ENCODE measurements around the gene ZBTB20.
"Not testable (repeated sequence)": the region's sequence is repeated elsewhere in the genome, so short reads cannot be mapped to it uniquely, and the experiment has no call there.

Gene ZBTB20

GRCh38 chr3:114690911-114691310, 456.2 kb downstream of the ZBTB20 start:
- ChIA-PET CTCF (no interaction called here), POLR2A (no interaction called here)
- TF ChIP-seq CTCF (IDR thresholded peaks at IDR 0.05; ENCODE audit: insufficient read depth, low read length, missing control alignments) = no peak
- no peak overlapping the region for H3K4me3 ChIP-seq (ENCODE audit: low read depth, low read length)
- DNase-seq (ENCODE audit: low read depth, low spot score) = no peak

- no peak overlapping the region for H3K4me3 ChIP-seq (ENCODE audit: low read depth, low read length)
- TF ChIP-seq CTCF (IDR thresholded peaks at IDR 0.05; ENCODE audit: insufficient read depth, low read length, missing control alignments) = no peak
- no peak for DNase-seq (ENCODE audit: low read depth, low spot score)
- ChIA-PET CTCF (no interaction called here), POLR2A (no interaction called here)
Observed at GRCh38 chr3:114687151-114687550, 459.9 kb downstream of the ZBTB20 start.

- POLR2A ChIA-PET = no interaction called here
- no peak overlapping the region for H3K4me3 ChIP-seq (ENCODE audit: low read depth, low read length)
- CTCF ChIA-PET = no interaction called here
- no peak for TF ChIP-seq CTCF (IDR thresholded peaks at IDR 0.05; ENCODE audit: insufficient read depth, low read length, missing control alignments)
- no peak for DNase-seq (ENCODE audit: low read depth, low spot score)
Observed at GRCh38 chr3:114686621-114687020, 460.5 kb downstream of the ZBTB20 start.

- no peak overlapping the region; the same call in 1 of the 2 replicates for H3K4me3 ChIP-seq (ENCODE audit: low read depth, low read length)
- DNase-seq (ENCODE audit: low read depth, low spot score) = no peak
- TF ChIP-seq CTCF (IDR thresholded peaks at IDR 0.05; ENCODE audit: insufficient read depth, low read length, missing control alignments) = no peak
- ChIA-PET CTCF (interaction anchor here (1.5 kb wide), 1 partner anchor 11 kb away, joined by 6 read pairs; no protein-coding TSS in a partner anchor), POLR2A (no interaction called here)
Observed at GRCh38 chr3:114685161-114685560, 461.9 kb downstream of the ZBTB20 start.

GRCh38 chr3:114680299-114680698, 466.8 kb downstream of the ZBTB20 start:
- ChIA-PET CTCF (no interaction called here), POLR2A (no interaction called here)

GRCh38 chr3:114679773-114680172, 467.3 kb downstream of the ZBTB20 start:
- CTCF ChIA-PET; H3K4me3 ChIP-seq (ENCODE audit: low read depth, low read length); DNase-seq (ENCODE audit: low read depth, low spot score); POLR2A ChIA-PET: not testable (repeated sequence)

More at GRCh38 chr3:114680299-114680698, 466.8 kb downstream of the ZBTB20 start:
- DNase-seq (ENCODE audit: low read depth, low spot score) = no peak
- H3K4me3 ChIP-seq (ENCODE audit: low read depth, low read length) = no peak overlapping the region
- no peak for TF ChIP-seq CTCF (IDR thresholded peaks at IDR 0.05; ENCODE audit: insufficient read depth, low read length, missing control alignments)

- TF ChIP-seq CTCF (IDR thresholded peaks at IDR 0.05; ENCODE audit: insufficient read depth, low read length, missing control alignments) = no peak
- no peak for DNase-seq (ENCODE audit: low read depth, low spot score)
- H3K4me3 ChIP-seq (ENCODE audit: low read depth, low read length) = no peak overlapping the region
- POLR2A ChIA-PET = no interaction called here
- CTCF ChIA-PET = no interaction called here
Observed at GRCh38 chr3:114675104-114675503, 472.0 kb downstream of the ZBTB20 start.

All from AG04449 (cell line).